Mesodermal cell (in vitro differentiated cells): Measurements from ENCODE around the gene RIBC2. TPM values are rescaled to one million over a fixed set of nuclear protein-coding genes. Genes with fewer than 3 reads are reported as not detected.
A peak's percentile ranks its signal among the peaks of the same experiment; 100 is the strongest.
"Not testable (repeated sequence)": the region's sequence is repeated elsewhere in the genome, so short reads cannot be mapped to it uniquely, and the experiment has no call there.

ENCODE experiments used
- H3K27ac ChIP-seq: 2 replicates; pipeline ENCODE4 v1.7.0; 2013; ENCODE audit warnings: mild to moderate bottlenecking, low read depth, low read length, moderate library complexity; ENCODE audit not compliant: severe bottlenecking
- H3K36me3 ChIP-seq: 2 replicates; pipeline ENCODE4 v1.7.1; 2013; ENCODE audit warnings: mild to moderate bottlenecking, low read length, moderate library complexity; ENCODE audit not compliant: control insufficient read depth, insufficient read depth
- H3K4me1 ChIP-seq: one replicate; pipeline ENCODE4 v1.7.1; 2013; ENCODE audit warnings: mild to moderate bottlenecking, low read length; ENCODE audit not compliant: insufficient read depth, control insufficient read depth, poor library complexity, severe bottlenecking
- H3K4me3 ChIP-seq: 2 replicates; pipeline ENCODE4 v1.7.0; 2013; ENCODE audit warnings: low read length, control low read depth, mild to moderate bottlenecking; ENCODE audit not compliant: insufficient read depth, poor library complexity, severe bottlenecking; ENCODE audit errors: extremely low read depth
- H3K9me3 ChIP-seq: 2 replicates; pipeline ENCODE4 v1.7.1; 2013; ENCODE audit warnings: mild to moderate bottlenecking, low read length, moderate library complexity; ENCODE audit not compliant: control insufficient read depth
- WGBS, 2 experiments: methylation state at CpG; one replicate each; pipeline ENCODE4 v1.1.5; 2013; ENCODE audit warnings: missing lambda C conversion rate in 2 of 2; ENCODE audit not compliant: insufficient coverage in 2 of 2; 5-methylcytosine and 5-hydroxymethylcytosine counted together
- polyA plus RNA-seq, 2 experiments: library from polyadenylated mRNA; stranded (reverse); fragments of 50-300 nt; gene quantifications; one replicate each; pipeline ENCODE4 v1.2.3, GENCODE V29; 2013

RIBC2 gene, protein sequence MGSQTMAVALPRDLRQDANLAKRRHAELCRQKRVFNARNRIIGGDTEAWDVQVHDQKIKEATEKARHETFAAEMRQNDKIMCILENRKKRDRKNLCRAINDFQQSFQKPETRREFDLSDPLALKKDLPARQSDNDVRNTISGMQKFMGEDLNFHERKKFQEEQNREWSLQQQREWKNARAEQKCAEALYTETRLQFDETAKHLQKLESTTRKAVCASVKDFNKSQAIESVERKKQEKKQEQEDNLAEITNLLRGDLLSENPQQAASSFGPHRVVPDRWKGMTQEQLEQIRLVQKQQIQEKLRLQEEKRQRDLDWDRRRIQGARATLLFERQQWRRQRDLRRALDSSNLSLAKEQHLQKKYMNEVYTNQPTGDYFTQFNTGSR
- polyA plus RNA-seq (2013, experiment 1 of 2): 2.2 TPM
- polyA plus RNA-seq (2013, experiment 2 of 2): 0.61 TPM

DNA sequence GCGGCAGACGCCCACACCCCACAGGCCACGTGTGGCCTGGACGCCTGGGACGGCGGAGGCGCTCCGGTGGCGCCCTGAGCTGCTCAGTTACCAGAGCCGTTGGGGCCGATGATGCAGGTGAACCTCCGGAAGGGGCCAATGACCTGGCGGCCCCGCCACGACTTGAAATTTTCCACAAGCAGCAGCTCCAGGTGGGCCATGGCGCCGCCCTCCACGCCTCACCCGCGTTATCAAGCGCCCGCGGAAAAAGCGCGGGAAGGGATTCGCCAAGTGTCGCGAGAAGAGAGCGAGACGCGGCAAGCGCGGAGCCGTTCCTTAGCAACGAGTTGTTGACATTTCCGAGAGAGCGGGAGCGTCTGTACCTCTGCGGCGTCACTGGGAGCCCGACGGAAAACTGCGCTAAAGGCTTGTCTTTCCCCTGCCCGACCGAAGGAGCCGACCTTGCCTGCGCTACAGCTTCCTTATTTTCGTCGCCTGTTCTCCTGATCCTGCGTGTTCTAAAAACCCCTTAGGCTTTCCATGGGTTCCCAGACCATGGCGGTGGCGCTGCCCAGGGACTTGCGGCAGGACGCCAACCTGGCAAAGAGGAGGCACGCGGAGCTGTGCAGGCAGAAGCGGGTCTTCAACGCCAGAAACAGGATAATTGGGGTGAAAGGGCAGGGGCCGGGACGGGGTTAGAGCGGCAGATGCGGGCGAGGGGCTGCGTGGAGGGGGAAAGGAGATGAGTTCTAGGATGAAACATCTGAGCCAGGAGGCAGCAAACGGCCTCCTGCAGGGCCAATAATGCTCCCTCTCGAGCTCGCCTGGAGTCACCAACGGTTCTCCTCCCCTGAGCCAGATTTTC is at the start of gene RIBC2, which contains the start of gene SMC1B:
Gene RIBC2, plus strand, starts transcription at position 326 of the 844 bp plus-strand sequence. Its CDS starts 194 bp downstream, at position 520.
Gene SMC1B, minus strand, starts transcription at position 232 of the 844 bp plus-strand sequence. Its CDS starts 32 bp downstream, at position 200.
- 21 to 25% methylated on average over 57 to 60 of the region's 68 CpGs for WGBS, 2 experiments
- Histone ChIP-seq H3K27ac (peak within 1 kb of the TSS; percentile 89), H3K9me3 (peaks cover 5% of the 10 kb centered on the region), H3K4me1 (no peaks in the 10 kb centered on the region), H3K4me3 (peak within 1 kb of the TSS; percentile 41), H3K36me3 (no peaks in the 10 kb centered on the region)

DNA sequence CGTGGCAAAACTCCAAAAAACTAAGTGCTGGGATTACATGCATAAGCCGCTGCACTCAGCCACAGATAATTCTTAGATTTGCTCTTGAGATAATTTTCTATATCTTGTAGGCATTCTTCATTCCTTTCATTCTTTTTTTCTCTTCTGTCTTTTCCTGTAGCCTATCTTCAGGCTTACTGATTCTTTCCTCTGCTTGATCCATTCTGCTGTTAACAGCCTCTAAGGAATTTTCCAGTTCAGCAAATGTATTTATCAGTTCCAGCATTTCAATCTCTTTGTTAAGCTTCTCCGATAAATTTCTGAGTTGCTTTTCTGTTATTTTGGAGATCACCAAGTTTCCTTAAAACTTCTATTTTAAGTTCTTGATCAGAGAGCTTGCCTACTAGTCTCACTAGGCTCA is 46.8 kb upstream of the RIBC2 start:
- Histone ChIP-seq H3K4me3 (no peak overlapping the region), H3K4me1 (no peaks in the 10 kb centered on the region), H3K36me3 (no peaks in the 10 kb centered on the region), H3K9me3 (peaks cover 10% of the 10 kb centered on the region), H3K27ac (no peak overlapping the region)
- 65 to 85% methylated on average over 2 of the region's 3 CpGs for WGBS, 2 experiments

DNA sequence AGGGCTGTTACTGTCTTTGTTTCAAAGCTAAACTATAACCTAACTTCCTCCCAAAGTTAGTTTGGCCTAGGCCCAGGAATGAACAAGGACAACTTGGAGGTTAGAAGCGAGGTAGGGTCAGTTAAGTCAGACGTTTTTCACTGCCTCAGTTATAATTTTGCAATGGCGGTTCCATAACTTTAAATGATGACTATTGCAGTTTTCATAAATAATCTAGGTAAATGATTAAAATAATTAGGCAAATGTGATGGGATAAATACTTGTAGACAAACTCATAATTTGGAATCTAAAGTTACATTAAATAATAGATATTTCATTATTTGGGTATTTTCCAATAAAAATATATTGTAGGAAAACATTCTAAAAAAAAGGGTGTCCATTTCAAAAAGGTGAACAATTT is 39.9 kb upstream of the RIBC2 start:
- H3K36me3 ChIP-seq, H3K27ac ChIP-seq, H3K4me1 ChIP-seq, H3K9me3 ChIP-seq, H3K4me3 ChIP-seq: not testable (repeated sequence)
- 60 to 86% methylated on average over 1 of the region's 3 CpGs for WGBS, 2 experiments

DNA sequence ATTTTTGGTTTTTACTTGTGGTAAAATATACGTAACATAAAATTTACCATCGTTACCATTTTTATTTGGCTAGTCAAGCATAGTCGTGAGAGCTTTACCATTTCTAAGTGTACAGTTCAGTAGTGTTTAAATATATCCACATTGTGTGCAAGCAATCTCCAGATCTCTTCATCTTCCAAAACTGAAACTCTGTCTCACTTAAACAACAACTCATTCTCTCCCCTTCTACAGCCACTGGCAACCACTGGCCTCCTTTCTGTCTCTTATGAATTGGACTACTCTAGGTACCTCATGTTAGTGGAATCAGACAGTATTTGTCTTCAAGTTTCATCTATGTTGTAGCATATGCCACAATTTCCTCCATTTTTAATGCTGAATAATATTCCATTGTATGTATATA is 37.5 kb upstream of the RIBC2 start:
- H3K4me3 ChIP-seq: no peak overlapping the region
- no peaks in the 10 kb centered on the region for H3K36me3 ChIP-seq
- no peaks in the 10 kb centered on the region for H3K4me1 ChIP-seq
- no CpG with 5 or more reads among the region's 3 CpGs for WGBS, 2 experiments
- H3K9me3 ChIP-seq: peaks cover 7% of the 10 kb centered on the region
- H3K27ac ChIP-seq: no peak overlapping the region

DNA sequence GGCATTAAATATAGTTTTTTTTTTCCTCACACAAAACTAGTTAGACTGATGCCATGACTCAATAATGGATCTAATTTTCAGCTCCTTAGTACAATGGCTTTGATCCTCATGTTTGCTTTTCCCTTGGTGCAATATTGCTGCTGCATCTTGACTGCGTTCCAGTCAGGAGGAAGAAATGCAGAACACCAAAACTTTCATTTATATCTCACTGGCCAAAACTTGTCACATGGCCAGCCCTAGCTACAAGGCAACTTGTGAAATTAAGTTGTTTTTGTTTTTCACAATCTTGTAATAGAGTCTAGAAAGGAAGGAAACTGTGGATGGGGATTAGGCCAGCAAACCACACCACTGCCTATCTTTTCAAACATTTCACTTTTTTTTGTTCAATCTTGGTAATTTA is 36.8 kb upstream of the RIBC2 start:
- Histone ChIP-seq H3K4me1 (no peaks in the 10 kb centered on the region), H3K36me3 (no peaks in the 10 kb centered on the region), H3K4me3 (no peak overlapping the region), H3K9me3 (peaks cover 7% of the 10 kb centered on the region), H3K27ac (no peak overlapping the region)
- 83% methylated on average over 1 of the region's 1 CpG; no CpG with 5 or more reads in 1 of the 2 experiments for WGBS, 2 experiments

DNA sequence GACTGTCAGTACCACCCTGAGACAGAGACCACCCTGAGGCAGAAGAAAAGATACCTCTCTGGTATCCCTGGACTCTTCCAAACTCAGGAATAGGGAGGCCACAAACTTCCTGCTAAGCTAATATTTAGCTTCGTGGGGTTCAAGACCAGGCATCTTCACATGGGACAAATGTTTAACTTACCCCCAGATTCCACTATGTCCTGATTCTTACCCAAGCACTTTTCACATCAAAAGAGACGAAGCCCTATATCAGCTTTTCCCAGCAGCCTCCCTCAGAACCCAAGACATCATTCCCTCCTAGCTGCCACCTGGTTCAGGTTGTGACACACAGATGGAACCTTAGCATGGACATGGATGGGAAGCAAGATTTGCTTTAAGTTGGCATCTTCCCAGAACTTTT is 32.1 kb upstream of the RIBC2 start:
- H3K27ac ChIP-seq: no peak overlapping the region
- WGBS, 2 experiments: 92 to 94% methylated on average over 2 of the region's 2 CpGs
- H3K9me3 ChIP-seq: no peaks in the 10 kb centered on the region
- H3K4me3 ChIP-seq: no peak overlapping the region
- H3K4me1 ChIP-seq: no peaks in the 10 kb centered on the region
- no peaks in the 10 kb centered on the region for H3K36me3 ChIP-seq

DNA sequence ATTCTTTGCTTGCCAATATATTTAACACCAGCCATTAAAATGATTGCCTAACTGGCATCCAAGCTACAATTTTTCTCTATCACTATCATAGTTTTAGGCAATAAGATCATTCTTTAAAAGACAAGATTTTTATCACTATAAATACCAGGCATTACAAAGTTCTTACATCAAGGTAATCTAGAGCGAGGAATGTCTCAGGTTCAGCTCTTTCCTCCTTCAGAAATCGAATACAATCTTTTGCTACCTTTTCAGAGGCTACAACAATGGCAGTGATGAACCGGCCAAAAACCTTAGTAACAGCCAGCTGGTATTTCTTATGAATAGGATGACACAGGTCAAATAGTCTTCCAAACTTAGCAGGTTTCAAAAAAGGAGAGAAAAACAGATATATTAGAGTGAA is 23.9 kb upstream of the RIBC2 start:
- no peaks in the 10 kb centered on the region for H3K36me3 ChIP-seq
- H3K4me3 ChIP-seq: no peak overlapping the region
- H3K9me3 ChIP-seq: no peaks in the 10 kb centered on the region
- no peaks in the 10 kb centered on the region for H3K4me1 ChIP-seq
- no peak overlapping the region for H3K27ac ChIP-seq
- 81 to 86% methylated on average over 1 to 2 of the region's 3 CpGs for WGBS, 2 experiments

DNA sequence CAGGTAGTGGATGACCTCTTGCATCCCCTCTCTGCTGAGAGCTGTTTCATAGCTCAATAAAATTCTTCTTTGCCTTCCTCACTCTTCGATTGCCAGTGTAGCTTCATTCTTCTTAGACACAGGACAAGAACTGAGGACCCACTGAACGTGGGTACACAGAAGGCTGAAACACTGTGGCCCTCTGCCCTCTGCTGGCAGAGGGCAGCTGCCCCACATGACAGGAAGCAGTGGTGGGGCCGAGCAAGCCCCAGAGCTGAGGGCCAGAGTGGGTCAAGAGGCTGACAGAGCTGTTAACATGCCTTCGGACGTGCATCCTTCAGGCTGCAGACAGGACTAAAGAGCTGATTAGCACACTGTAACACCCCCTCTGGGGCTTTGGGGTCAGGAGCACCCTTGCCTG is 15.7 kb upstream of the RIBC2 start:
- no peaks in the 10 kb centered on the region for H3K36me3 ChIP-seq
- no peak overlapping the region for H3K27ac ChIP-seq
- WGBS, 2 experiments: 77 to 92% methylated on average over 4 to 5 of the region's 5 CpGs
- no peaks in the 10 kb centered on the region for H3K9me3 ChIP-seq
- H3K4me1 ChIP-seq: no peaks in the 10 kb centered on the region
- H3K4me3 ChIP-seq: no peak overlapping the region

DNA sequence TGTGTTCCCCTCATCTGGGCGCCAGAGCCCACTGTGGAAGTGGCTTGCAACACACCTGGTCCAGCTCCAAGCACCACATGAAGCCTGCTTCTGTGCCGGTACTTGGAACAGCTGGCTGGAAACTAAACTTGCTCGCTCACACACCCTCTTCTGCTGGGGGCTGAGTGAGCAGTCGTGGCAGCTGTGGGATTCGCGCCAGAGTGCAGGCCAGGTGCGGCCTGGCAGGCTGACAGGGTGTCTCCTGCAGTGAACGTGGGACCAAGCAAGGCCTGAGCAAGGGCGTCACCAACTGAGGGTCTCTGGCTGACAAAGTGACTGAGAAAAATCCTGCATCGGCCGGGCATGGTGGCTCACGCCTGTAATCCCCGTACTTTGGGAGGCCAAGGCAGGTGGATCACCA is 15.3 kb upstream of the RIBC2 start:
- no peaks in the 10 kb centered on the region for H3K9me3 ChIP-seq
- WGBS, 2 experiments: 91 to 96% methylated on average over 13 of the region's 13 CpGs
- no peak overlapping the region for H3K4me3 ChIP-seq
- H3K4me1 ChIP-seq: no peaks in the 10 kb centered on the region
- no peaks in the 10 kb centered on the region for H3K36me3 ChIP-seq
- no peak overlapping the region for H3K27ac ChIP-seq

DNA sequence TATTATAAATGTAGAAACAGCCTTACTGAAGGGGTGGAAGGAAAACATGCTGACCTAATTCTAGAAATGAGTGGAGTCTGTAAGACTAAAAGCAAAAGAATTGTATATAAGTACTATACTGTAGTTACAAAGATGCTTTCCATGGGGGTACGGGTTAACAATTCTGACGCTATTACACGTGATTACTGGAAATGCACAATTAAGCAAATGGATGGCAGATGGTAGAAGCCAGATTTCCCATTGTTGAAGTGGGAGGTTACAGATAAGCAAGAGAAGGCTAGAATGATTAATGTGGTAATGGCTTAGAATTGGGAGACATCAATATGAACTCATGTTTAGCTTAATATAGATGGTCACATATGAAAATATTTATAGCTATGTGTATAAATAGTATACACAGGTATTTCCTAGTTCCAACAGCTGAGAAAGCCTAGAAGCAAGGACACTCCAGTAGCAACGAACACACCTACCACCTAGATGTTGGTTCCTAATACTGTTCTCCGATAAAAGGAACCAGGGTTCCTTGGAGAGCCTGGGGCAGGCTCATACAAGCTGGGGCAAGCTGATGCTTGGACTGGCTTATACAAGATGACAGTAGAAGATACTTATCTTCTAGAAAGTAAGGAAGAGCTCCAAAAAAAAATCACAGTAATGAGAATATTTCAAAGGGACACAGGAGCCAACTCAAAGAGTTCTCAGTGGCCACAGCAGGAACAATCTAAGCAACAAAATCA is 13.6 kb upstream of the RIBC2 start:
- Histone ChIP-seq H3K4me1 (no peaks in the 10 kb centered on the region), H3K36me3 (no peaks in the 10 kb centered on the region), H3K9me3 (no peaks in the 10 kb centered on the region), H3K27ac (no peak overlapping the region), H3K4me3 (no peak overlapping the region)
- WGBS, 2 experiments: 86 to 97% methylated on average over 3 to 4 of the region's 5 CpGs
